Thoracic aorta (tissue), 2 donors: Measurements from ENCODE around the gene TPO. TPM values are rescaled to one million over a fixed set of nuclear protein-coding genes. Genes with fewer than 3 reads are reported as not detected.

Experiments
- ATAC-seq: fragments of 150-250 bp; one replicate; pipeline ENCODE4 v1.8.0; 2017; ENCODE audit warnings: low read depth; ENCODE audit not compliant: insufficient number of reproducible peaks, low FRiP score
- DNase-seq: peaks from one replicate; pipeline ENCODE4 v3.0.0-alpha.2; 2020; ENCODE audit warnings: low spot score
- H3K27ac ChIP-seq, 2 donors: fragments of 200-600 bp; sonication (generic); 1 replicate in 1 of 2; 2 replicates in 1 of 2; pipeline ENCODE4 v1.5.1; 2016; ENCODE audit warnings: mild to moderate bottlenecking in 2 of 2, moderate library complexity in 2 of 2
- H3K27me3 ChIP-seq: fragments of 200-600 bp; sonication (generic); replicated peaks from 2 replicates; pipeline ENCODE4 v1.6.0; 2016; ENCODE audit warnings: mild to moderate bottlenecking; ENCODE audit not compliant: insufficient read depth
- H3K36me3 ChIP-seq: fragments of 200-600 bp; sonication (generic); one replicate; pipeline ENCODE4 v1.5.1; 2016
- H3K4me1 ChIP-seq, 2 donors: fragments of 200-600 bp; sonication (generic); 1 replicate in 1 of 2; 2 replicates in 1 of 2; pipeline versions ENCODE4 v1.5.1 to v1.6.0; 2016; ENCODE audit warnings: low read depth in 2 of 2, mild to moderate bottlenecking in 1 of 2; ENCODE audit not compliant: control insufficient read depth in 1 of 2
- H3K4me3 ChIP-seq: fragments of 200-600 bp; sonication (generic); 2 replicates; pipeline ENCODE4 v1.5.1; 2016; ENCODE audit warnings: mild to moderate bottlenecking
- H3K9me3 ChIP-seq: fragments of 200-600 bp; sonication (generic); 2 replicates; pipeline ENCODE4 v1.5.1; 2016
- CTCF ChIP-seq: fragments of 200-600 bp; sonication (generic); IDR thresholded peaks from one replicate; pipeline ENCODE4 v1.5.1; 2019; ENCODE audit warnings: antibody characterized with exemption
- total RNA-seq, 2 donors: library from RNA; depleted of rRNA; stranded (reverse); fragments of >200 nt; gene quantifications; one replicate each; pipeline versions ENCODE4 v1.1.0 to v1.2.3, GENCODE V29; 2016

TPO gene
- total RNA-seq, 2 donors from 2014 or later = 8.1 to 24.1 TPM

- Histone ChIP-seq H3K9me3 (no peaks in the 10 kb centered on the region), H3K4me1 (no peaks in the 10 kb centered on the region), H3K27ac (no peak overlapping the region), H3K36me3 (no peaks in the 10 kb centered on the region), H3K4me3 (no peak overlapping the region), H3K27me3 (no peaks in the 10 kb centered on the region)
- no peak for TF ChIP-seq CTCF
- DNase-seq (no peak), ATAC-seq (no peak)
Observed at GRCh38 chr2:1422716-1423285, 9.5 kb downstream of the TPO start.

GRCh38 chr2:1427086-1427485 is 13.8 kb downstream of the TPO start:
- Histone ChIP-seq H3K9me3 (no peaks in the 10 kb centered on the region), H3K27ac (no peak overlapping the region), H3K4me3 (no peak overlapping the region), H3K4me1 (no peaks in the 10 kb centered on the region), H3K27me3 (no peaks in the 10 kb centered on the region), H3K36me3 (no peaks in the 10 kb centered on the region)
- DNase-seq (no peak), ATAC-seq (no peak)
- no peak for TF ChIP-seq CTCF

- H3K9me3 ChIP-seq = no peaks in the 10 kb centered on the region
- ATAC-seq = no peak
- no peak for DNase-seq
- no peak overlapping the region for H3K27ac ChIP-seq
- no peak overlapping the region for H3K4me3 ChIP-seq
- H3K4me1 ChIP-seq = no peaks in the 10 kb centered on the region
- H3K27me3 ChIP-seq = no peaks in the 10 kb centered on the region
- no peaks in the 10 kb centered on the region for H3K36me3 ChIP-seq
- TF ChIP-seq CTCF = no peak
Observed at GRCh38 chr2:1429895-1430294, 16.6 kb downstream of the TPO start.

- no peak for TF ChIP-seq CTCF
- DNase-seq (no peak), ATAC-seq (no peak)
- Histone ChIP-seq H3K36me3 (no peaks in the 10 kb centered on the region), H3K9me3 (no peaks in the 10 kb centered on the region), H3K27ac (no peak overlapping the region), H3K4me1 (no peaks in the 10 kb centered on the region), H3K27me3 (no peaks in the 10 kb centered on the region), H3K4me3 (no peak overlapping the region)
Observed at GRCh38 chr2:1430491-1430890, 17.2 kb downstream of the TPO start.

- no peak for TF ChIP-seq CTCF
- no peaks in the 10 kb centered on the region for H3K36me3 ChIP-seq
- ATAC-seq = no peak
- no peaks in the 10 kb centered on the region for H3K27me3 ChIP-seq
- H3K4me3 ChIP-seq = no peak overlapping the region
- no peak for DNase-seq
- no peak overlapping the region for H3K27ac ChIP-seq
- H3K4me1 ChIP-seq = no peaks in the 10 kb centered on the region
- no peaks in the 10 kb centered on the region for H3K9me3 ChIP-seq
Observed at GRCh38 chr2:1431886-1432400, 18.7 kb downstream of the TPO start.
